ENCODE data around the gene SRGAP2B.
"Not testable (repeated sequence)": the region's sequence is repeated elsewhere in the genome, so short reads cannot be mapped to it uniquely, and the experiment has no call there.

DNA sequence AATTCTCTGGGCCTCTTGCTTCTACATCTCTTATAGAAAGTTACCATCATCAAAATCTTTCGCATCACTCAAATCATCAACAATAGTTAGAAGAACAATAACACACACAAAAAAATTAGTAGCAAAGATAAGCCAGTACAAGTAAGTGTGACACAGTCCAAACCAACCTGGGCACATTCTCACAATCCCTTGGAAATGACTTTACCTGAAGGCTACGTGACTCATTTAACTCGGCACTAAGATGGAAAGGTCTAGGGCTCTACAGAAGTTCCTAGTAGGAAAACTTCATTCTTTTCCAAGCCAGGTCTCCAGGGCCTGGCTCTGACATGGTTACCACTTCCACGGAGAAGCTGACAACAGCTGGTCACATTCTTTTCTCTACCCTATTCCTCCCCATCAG is 41.7 kb downstream of the SRGAP2B start:
- not testable (repeated sequence) for TF ChIP-seq ZNF274 (IDR thresholded peaks at IDR 0.05; ENCODE audit: low read length); ZNF274 (tag by site-specific recombination; IDR thresholded peaks at IDR 0.05; ENCODE audit: borderline replicate concordance); REST (tag by site-specific recombination; IDR thresholded peaks at IDR 0.05); YY1 (tag by site-specific recombination; IDR thresholded peaks at IDR 0.05); SP3 (tag by site-specific recombination; IDR thresholded peaks at IDR 0.05); ZBTB21 (tag by site-specific recombination; IDR thresholded peaks at IDR 0.05); ZNF449 (tag by site-specific recombination; IDR thresholded peaks at IDR 0.05); ZNF26 (tag by site-specific recombination; IDR thresholded peaks at IDR 0.05)
- TF ChIP-seq, protein P1, sequence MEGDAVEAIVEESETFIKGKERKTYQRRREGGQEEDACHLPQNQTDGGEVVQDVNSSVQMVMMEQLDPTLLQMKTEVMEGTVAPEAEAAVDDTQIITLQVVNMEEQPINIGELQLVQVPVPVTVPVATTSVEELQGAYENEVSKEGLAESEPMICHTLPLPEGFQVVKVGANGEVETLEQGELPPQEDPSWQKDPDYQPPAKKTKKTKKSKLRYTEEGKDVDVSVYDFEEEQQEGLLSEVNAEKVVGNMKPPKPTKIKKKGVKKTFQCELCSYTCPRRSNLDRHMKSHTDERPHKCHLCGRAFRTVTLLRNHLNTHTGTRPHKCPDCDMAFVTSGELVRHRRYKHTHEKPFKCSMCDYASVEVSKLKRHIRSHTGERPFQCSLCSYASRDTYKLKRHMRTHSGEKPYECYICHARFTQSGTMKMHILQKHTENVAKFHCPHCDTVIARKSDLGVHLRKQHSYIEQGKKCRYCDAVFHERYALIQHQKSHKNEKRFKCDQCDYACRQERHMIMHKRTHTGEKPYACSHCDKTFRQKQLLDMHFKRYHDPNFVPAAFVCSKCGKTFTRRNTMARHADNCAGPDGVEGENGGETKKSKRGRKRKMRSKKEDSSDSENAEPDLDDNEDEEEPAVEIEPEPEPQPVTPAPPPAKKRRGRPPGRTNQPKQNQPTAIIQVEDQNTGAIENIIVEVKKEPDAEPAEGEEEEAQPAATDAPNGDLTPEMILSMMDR (tag by site-specific recombination; IDR thresholded peaks at IDR 0.05), result not testable (repeated sequence)

Measured in HEK293 (cell line).